Femur (tissue), 1 donor: Measurements from ENCODE around the gene ABI3BP.
A peak's percentile ranks its signal among the peaks of the same experiment; 100 is the strongest.

Experiments used
- DNase-seq: peaks from one replicate; pipeline ENCODE4 v3.0.0-alpha.2; 2017

Gene ABI3BP

GRCh38 chr3:100765437-100765975, 227.7 kb downstream of the ABI3BP start:
- DNase-seq, result no peak

GRCh38 chr3:100761951-100762350, 231.3 kb downstream of the ABI3BP start:
- DNase-seq, result no peak

GRCh38 chr3:100761211-100761942, 231.8 kb downstream of the ABI3BP start:
- no peak for DNase-seq

DNA sequence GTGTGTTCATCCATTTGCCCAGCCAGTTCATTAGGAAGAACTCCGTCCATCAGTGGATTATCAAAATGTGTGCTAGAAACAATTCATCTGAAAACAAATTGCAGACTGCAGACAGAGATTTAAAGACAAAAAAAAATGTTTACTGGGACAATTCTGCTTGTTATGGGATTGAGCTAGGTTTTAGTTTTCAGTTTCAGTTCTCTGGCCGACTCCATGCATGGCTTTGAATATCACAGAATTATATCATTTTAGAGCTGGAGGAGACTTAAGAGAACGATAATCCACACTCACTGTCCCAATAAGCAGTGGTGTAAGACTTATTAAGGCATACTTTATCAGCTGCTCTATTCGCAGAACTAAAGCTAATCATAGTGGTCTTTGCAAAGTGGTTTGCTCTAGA, 232.8 kb downstream of the ABI3BP start:
- DNase-seq, result no peak

DNA sequence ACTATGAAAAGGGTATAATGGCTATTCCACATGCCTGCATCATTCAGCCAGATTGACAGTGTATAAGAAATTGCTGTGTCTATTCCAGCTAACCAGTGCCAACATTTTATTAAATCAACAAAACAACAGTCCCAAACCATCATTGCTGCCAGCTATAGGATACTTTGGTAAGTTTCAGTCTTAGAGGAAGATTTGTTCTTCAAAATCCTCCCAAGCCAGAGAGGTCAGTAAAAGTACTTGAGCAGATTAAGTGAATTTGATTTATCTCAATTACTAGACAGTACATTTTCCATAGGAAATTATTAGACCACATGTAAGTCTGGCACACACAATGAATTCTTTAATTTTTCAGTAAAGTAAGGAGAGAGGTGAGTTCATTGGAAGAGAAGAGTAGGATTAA, 233.3 kb downstream of the ABI3BP start:
- no peak for DNase-seq

- DNase-seq, result no peak
Observed at GRCh38 chr3:100759159-100759558, 234.1 kb downstream of the ABI3BP start.

- DNase-seq, result peak; percentile 76
Observed at GRCh38 chr3:100756441-100756840, 236.8 kb downstream of the ABI3BP start.

DNA sequence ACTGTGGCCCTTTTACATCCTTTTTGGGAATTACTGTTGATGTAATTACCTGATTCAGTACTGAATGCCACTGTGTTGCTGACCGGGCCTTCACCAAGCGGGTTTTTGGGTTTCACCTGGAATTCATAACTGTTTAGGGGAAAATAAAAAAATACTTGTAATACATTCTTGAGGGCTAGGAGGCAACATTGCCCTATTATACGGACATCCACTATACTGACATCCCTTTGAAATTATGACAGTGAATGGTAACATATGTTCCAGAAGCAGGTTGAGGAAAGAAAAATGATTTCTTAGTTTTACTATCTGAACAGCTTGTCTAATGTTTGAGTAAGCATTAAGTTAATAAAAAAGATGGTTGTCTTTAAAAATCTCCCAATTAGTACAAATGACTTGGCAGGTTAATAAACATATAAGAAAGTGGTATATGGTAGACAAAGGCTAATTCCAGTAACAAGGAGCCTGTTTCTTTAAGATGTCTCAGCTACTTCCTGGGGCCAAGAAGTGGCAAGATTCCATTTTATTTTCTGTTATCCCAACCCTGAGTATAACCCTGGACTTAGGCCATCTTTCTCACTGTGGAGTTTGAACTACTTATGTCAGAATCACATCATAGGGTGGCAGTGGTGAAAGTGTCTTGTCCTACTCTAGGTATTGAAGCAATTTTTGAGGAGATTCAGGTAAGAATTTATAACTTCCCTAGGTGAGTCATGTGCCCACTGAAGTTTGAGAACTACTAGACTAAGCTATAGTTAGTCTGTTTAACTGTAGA, 238.5 kb downstream of the ABI3BP start:
- DNase-seq, result no peak

- DNase-seq, result no peak
Observed at GRCh38 chr3:100753846-100754245, 239.4 kb downstream of the ABI3BP start.

GRCh38 chr3:100748967-100749366, 244.3 kb downstream of the ABI3BP start:
- DNase-seq, result no peak

DNA sequence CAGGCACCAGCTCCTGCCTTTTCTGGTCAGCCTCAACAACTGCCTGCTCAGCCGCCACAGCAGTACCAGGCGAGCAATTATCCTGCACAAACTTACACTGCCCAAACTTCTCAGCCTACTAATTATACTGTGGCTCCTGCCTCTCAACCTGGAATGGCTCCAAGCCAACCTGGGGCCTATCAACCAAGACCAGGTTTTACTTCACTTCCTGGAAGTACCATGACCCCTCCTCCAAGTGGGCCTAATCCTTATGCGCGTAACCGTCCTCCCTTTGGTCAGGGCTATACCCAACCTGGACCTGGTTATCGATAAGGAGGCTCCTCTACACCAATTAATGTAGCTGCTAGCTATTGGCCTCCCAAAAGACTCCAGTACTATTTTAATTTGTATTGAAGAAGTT, 245.0 kb downstream of the ABI3BP start:
- peak; percentile 44 for DNase-seq

DNA sequence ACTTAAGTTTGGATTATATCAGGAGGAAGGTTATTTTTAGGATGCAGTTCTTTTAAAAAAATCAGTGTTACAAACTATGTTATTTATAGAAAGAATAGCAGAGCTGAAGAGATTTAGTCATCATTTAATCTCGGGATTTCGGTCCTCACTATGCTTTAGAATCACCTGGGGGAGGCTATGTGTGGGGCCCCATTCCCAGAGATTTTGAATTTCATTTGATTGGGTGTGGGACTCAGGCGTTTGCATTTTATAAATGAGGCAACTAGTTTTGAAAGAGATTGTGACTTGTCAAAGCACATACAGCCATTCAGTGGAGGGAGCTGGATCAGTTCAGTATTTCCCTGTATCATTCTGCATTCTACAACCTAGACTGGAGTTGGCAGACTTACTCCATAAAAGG, 247.1 kb downstream of the ABI3BP start:
- no peak for DNase-seq

GRCh38 chr3:100745617-100746016, 247.6 kb downstream of the ABI3BP start:
- DNase-seq, result no peak

DNA sequence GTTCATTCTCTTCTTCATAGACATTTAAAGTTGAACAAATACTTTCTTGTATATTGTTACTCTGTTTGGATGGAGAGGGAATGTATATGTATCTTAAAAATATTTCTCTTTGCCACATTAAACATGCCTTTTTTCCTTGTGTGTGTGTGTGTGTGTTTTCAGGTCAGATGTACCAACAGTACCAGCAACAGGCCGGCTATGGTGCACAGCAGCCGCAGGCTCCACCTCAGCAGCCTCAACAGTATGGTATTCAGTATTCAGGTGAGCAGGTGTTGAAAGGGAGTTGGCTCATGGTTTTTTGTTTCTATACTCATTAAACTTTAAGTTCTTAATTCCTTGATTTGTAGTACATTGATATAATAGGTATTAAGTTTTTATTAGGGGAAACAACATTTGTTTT, 248.6 kb downstream of the ABI3BP start:
- DNase-seq, result no peak

GRCh38 chr3:100743535-100743934, 249.7 kb downstream of the ABI3BP start:
- no peak for DNase-seq

DNA sequence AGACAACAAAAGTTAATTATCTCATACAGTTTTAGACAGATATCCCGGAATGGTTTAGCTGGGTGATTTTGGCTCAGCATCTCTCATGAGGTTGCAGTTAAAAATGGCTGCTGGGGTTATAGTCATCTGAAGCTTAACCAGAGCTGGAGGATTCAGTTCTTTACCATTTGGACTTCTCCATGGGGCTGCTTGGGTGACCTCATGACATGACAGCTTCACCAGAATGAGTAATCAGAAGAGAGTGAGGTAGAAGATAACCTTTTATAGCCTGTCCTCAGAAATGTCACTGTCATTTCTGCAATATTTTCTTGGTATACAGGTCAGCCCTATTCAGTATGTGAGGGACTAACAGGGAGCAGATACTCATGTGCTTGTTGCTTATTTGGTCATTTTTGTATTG, 253.0 kb downstream of the ABI3BP start:
- no peak for DNase-seq

- DNase-seq, result no peak
Observed at GRCh38 chr3:100737334-100737733, 255.9 kb downstream of the ABI3BP start.

DNA sequence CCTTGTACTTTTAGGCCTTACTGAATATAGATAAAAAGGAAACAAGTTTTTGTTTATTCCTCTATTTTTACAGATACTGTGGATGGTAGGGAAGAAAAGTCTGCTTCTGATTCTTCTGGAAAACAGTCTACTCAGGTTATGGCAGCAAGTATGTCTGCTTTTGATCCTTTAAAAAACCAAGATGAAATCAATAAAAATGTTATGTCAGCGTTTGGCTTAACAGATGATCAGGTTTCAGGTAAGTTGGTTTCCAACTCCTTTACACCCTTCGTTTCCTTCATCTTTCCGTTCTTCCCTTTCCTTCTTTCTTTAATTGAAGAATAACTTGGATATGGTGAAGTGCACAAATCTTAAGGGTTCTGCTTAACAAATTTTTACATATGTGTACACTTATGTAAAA, 260.8 kb downstream of the ABI3BP start:
- DNase-seq, result no peak

- DNase-seq, result no peak
Observed at GRCh38 chr3:100730524-100730923, 262.7 kb downstream of the ABI3BP start.

DNA sequence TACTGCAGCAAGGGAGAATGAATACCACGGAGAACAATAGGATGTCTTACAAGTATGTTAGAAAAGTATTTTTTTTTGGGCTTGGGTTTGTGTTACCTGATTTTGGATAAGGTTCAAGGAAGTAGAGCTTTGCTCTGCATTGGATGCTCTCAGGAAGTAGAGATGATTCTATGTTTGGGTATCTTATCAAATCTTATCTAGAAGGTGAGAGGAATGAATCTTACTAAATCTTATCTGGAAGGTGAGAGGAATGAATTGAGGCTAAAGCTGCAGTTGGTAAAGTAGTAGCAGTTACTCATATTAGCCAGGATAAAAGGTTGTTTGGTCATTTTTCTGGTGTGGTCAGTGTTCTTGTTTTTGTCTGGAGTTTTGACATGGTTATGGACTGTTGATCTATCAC, 266.5 kb downstream of the ABI3BP start:
- DNase-seq, result no peak

DNA sequence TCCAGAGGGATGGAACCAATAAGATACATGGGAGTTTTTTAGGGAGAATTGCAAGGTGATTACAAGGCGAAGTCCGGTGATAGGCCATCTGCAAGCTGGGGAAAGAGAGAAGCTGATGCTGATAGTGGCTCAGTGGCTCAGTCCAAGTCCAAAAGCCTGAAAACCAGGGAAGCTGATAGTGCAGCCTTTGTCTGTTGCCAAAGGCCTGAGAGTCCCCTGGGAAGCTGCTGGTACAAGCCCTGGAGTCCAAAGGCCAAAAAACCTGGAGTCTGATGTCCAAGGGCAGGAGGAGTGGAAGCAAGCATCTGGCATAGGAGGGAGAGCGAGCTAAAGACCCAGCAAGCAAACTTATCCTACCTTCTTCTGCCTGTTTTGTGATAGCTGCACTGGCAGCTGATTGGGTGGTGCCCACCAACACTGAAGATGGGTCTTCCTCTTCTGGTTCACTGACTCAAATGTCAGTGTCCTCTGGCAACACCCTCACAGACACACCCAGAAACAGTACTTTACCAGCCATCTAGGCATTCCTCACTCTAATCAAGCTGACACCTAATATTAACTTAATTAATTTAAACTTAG, 267.2 kb downstream of the ABI3BP start:
- DNase-seq, result no peak

- DNase-seq, result no peak
Observed at GRCh38 chr3:100720426-100720825, 272.8 kb downstream of the ABI3BP start.

DNA sequence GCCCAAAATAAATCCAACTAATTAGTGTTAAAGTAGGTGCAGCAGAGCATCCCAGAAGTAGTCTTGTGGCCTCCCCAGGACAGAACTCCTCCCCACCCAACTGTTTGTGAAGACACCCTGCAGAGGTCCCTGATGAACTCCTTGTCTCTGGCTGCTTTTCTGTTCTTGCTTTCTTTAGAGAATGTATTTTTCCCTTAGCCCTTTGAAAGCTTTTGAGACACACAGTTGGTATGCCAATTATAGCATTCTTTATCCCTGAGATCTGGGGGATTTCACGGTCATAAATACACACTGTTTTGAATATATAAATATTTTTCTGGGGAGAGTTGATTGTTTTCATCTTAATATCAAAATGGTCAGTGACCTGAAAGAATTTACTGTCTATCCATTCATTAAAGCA, 274.1 kb downstream of the ABI3BP start:
- DNase-seq, result no peak
